Lung (tissue), 12 donors: ENCODE data around the gene QPRT. TPM values are rescaled to one million over a fixed set of nuclear protein-coding genes. Genes with fewer than 3 reads are reported as not detected.

Source experiments
- ATAC-seq: fragments of 200-7000 bp; cut with Tn5 transposase; one replicate; pipeline ENCODE4 v1.9.1; 2020; ENCODE audit warnings: moderate number of reproducible peaks; ENCODE audit not compliant: insufficient read depth, low FRiP score
- DNase-seq, 3 donors: peaks; one replicate each; pipeline ENCODE4 v3.0.0-alpha.2; 2013 to 2017
- H3K27ac ChIP-seq, 2 donors: one replicate each; pipeline ENCODE4 v1.5.1; 2013; ENCODE audit warnings: mild to moderate bottlenecking in 2 of 2, moderate library complexity in 2 of 2, control low read depth in 1 of 2, inconsistent platforms in 1 of 2, low read depth in 1 of 2, low read length in 1 of 2
- H3K27me3 ChIP-seq, 3 donors: one replicate each; pipeline ENCODE4 v1.5.1; 2013; ENCODE audit warnings: low read length in 2 of 3; ENCODE audit not compliant: control insufficient read depth in 3 of 3, insufficient read depth in 3 of 3
- H3K36me3 ChIP-seq, 4 donors: one replicate each; pipeline ENCODE4 v1.5.1; 2013; ENCODE audit warnings: low read length in 4 of 4, mild to moderate bottlenecking in 1 of 4, moderate library complexity in 1 of 4; ENCODE audit not compliant: control insufficient read depth in 4 of 4, insufficient read depth in 4 of 4
- H3K4me1 ChIP-seq, 5 donors: one replicate each; pipeline ENCODE4 v1.5.1; 2013; ENCODE audit warnings: low read length in 5 of 5, mild to moderate bottlenecking in 2 of 5, moderate library complexity in 1 of 5; ENCODE audit not compliant: control insufficient read depth in 5 of 5, insufficient read depth in 5 of 5
- H3K4me3 ChIP-seq: one replicate; pipeline ENCODE4 v1.5.1; 2013; ENCODE audit warnings: mild to moderate bottlenecking, control low read depth, moderate library complexity
- H3K9ac ChIP-seq, 2 donors: one replicate each; pipeline ENCODE4 v1.5.1; 2013; ENCODE audit warnings: low read length in 2 of 2, control low read depth in 1 of 2; ENCODE audit not compliant: insufficient read depth in 1 of 2
- H3K9me3 ChIP-seq, 4 donors: one replicate each; pipeline ENCODE4 v1.5.1; 2013; ENCODE audit warnings: low read length in 3 of 4, mild to moderate bottlenecking in 1 of 4, moderate library complexity in 1 of 4; ENCODE audit not compliant: control insufficient read depth in 4 of 4, insufficient read depth in 3 of 4
- CTCF ChIP-seq: IDR thresholded peaks from 2 replicates; pipeline ENCODE4 v1.5.1; 2012; ENCODE audit warnings: mild to moderate bottlenecking; ENCODE audit errors: control extremely low read depth, extremely low read depth
- WGBS, 2 donors: extraction: QIAGEN DNeasy Blood & Tissue Kit; methylation state at CpG; one replicate each; pipeline ENCODE4 v1.1.7; 2013; 5-methylcytosine and 5-hydroxymethylcytosine counted together
- polyA plus RNA-seq, 2 donors: library from polyadenylated mRNA; stranded (reverse); fragments of 200-250 nt; gene quantifications; one replicate each; pipeline ENCODE4 v1.2.1, GENCODE V29; 2013
- total RNA-seq, 2 donors: library from RNA; depleted of rRNA in 1 of 2; stranded (reverse); fragments of >200 nt in 1 of 2; gene quantifications; one replicate each; pipeline ENCODE4 v1.2.1, GENCODE V29; 2014 to 2021
- donor health status: control.
- donor health status: control.
- donor health status: Bipolar disorder and iron deficiency.
- donor health status: healthy.
- donor health status: DM: yes; HTN: yes; CAD: no.

The QPRT gene
- total and polyA plus RNA-seq, 4 donors: 8.7 to 23.1 (median 15.8) TPM

DNA sequence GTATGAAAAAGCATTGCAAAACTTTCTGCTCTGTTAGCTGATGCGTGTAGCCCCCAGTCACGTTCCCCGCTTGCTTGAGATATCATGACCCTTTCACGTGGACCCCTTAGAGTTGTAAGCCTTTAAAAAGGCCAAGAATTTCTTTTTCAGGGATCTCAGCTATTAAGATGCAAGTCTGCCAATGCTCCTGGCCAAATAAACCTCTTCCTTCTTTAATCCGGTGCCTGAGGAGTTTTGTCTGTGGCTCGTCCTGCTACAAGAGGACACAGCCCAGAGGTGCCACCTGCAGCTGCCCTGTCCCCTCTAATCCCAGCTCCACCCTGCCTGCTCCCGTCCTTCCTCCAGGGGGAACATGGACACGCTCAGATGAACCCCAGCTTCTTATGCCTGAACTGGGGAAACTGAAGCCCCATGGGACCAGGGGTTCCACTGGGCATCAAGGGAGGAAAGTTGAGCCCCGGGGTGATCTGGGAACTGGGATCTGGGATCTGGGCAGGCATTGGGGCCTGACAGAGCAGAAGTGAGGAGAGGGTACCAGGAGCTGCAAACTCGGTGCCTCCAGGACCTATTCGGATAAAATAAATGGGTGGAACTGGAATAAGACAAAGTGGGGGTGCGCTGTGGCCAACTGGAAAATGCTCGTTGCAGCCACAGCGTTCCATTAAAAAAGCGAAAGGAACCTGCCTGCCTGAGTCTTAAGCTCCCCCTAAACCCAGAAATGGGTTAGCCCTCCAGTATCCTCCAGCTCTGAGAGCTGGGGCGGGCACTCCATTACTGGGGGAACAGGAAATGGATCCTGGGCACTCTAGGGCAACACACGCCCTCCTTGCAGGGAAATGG is 19.7 kb downstream of the QPRT start:
- peaks cover 0 to 2% (median 0%) of the 10 kb centered on the region in 4 donors for H3K9me3 ChIP-seq
- H3K27me3 ChIP-seq: no peaks in the 10 kb centered on the region
- ATAC-seq (no peak), DNase-seq (no peak)
- no peak overlapping the region for H3K4me3 ChIP-seq
- H3K9ac ChIP-seq: no peak overlapping the region
- WGBS, 2 donors: 89 to 90% methylated on average over 17 of the region's 17 CpGs
- no peak overlapping the region for H3K27ac ChIP-seq
- peaks cover 0 to 9% (median 2%) of the 10 kb centered on the region in 4 donors for H3K36me3 ChIP-seq
- H3K4me1 ChIP-seq: peaks cover 0 to 6% (median 0%) of the 10 kb centered on the region in 5 donors
- TF ChIP-seq CTCF: no peak

DNA sequence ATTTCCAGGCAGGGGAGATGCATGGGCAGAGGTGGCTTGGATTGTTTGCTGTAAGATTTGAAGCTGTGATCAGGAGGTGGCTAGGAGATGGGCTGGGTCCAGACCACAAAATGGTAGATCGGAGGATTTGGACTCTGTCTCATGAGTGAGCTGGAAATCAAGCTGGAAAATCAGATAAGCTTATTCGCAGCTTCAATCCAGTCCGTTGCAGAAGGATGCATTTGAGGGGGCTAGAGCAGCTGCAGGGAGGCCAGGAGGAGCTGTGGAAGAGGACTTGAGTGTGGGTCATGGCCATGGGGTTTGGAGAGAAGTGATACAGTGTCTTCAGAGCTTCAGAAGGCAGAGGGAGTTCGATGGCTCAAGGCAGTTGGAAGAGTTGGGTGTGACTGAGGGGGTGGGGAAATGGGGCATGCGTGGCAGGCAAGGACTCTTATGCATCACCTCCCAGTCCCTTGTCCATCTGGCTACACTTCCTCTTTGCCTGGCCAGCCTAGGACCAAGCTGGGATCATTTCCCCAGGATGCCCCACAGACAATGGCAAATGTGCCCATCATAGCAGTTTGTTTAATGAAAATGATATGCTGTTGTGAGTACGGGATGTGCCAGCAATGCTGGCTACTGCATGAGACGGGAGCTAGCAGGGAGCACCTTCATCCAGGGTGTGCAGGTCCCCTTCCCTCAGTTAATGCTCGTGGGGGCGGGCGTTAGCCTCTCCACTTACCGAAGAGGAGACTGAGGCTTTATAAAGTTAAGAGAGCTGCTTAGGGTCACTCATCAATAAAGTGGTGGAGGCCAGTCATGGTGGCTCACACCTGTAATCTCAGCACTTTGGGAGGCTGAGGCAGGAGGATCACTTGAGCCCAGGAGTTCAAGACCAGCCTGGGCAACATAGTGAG is 20.6 kb downstream of the QPRT start:
- Histone ChIP-seq H3K9me3 (peaks cover 0 to 2% (median 0%) of the 10 kb centered on the region in 4 donors), H3K4me3 (no peak overlapping the region), H3K27me3 (no peaks in the 10 kb centered on the region), H3K9ac (no peak overlapping the region), H3K27ac (no peak overlapping the region), H3K36me3 (peaks cover 0 to 9% (median 2%) of the 10 kb centered on the region in 4 donors), H3K4me1 (peaks cover 0 to 4% (median 0%) of the 10 kb centered on the region in 5 donors)
- 69 to 75% methylated on average over 11 of the region's 11 CpGs for WGBS, 2 donors
- ATAC-seq (no peak), DNase-seq (no peak)
- no peak for TF ChIP-seq CTCF

- H3K36me3 ChIP-seq: peaks cover 0 to 9% (median 2%) of the 10 kb centered on the region in 4 donors
- 13 to 16% methylated on average over 14 of the region's 14 CpGs for WGBS, 2 donors
Observed at GRCh38 chr16:29700253-29700987, 21.4 kb downstream of the QPRT start.

More at GRCh38 chr16:29700253-29700987, 21.4 kb downstream of the QPRT start:
- Histone ChIP-seq H3K4me1 (no peaks in the 10 kb centered on the region), H3K9ac (no peak overlapping the region), H3K27me3 (no peaks in the 10 kb centered on the region), H3K9me3 (peaks cover 0 to 2% (median 0%) of the 10 kb centered on the region in 4 donors), H3K4me3 (no peak overlapping the region), H3K27ac (no peak overlapping the region)
- ATAC-seq (peak; percentile 90), DNase-seq (peak; percentile 77 to 83 (median 80))
- peak; percentile 93 for TF ChIP-seq CTCF
